Duodenal mucosa (tissue), 2 donors: ENCODE measurements around the gene LPAR3.
A peak's percentile ranks its signal among the peaks of the same experiment; 100 is the strongest.
"Not testable (repeated sequence)": the region's sequence is repeated elsewhere in the genome, so short reads cannot be mapped to it uniquely, and the experiment has no call there.

ENCODE experiments used
- H3K27ac ChIP-seq: one replicate; pipeline ENCODE4 v1.7.0; 2013; ENCODE audit warnings: low read depth, low read length
- H3K27me3 ChIP-seq, 2 donors: one replicate each; pipeline ENCODE4 v1.7.0; 2013; ENCODE audit warnings: low read length in 2 of 2, control low read depth in 1 of 2; ENCODE audit not compliant: insufficient read depth in 2 of 2, control insufficient read depth in 1 of 2
- H3K36me3 ChIP-seq, 2 donors: one replicate each; pipeline ENCODE4 v1.7.0; 2013; ENCODE audit warnings: low read length in 2 of 2, control low read depth in 1 of 2; ENCODE audit not compliant: insufficient read depth in 2 of 2, control insufficient read depth in 1 of 2
- H3K4me1 ChIP-seq, 2 donors: one replicate each; pipeline ENCODE4 v1.7.0; 2013; ENCODE audit warnings: low read length in 2 of 2, control low read depth in 1 of 2; ENCODE audit not compliant: insufficient read depth in 2 of 2, control insufficient read depth in 1 of 2
- H3K4me3 ChIP-seq, 2 donors: one replicate each; pipeline ENCODE4 v1.7.0; 2013; ENCODE audit warnings: low read length in 2 of 2, low read depth in 1 of 2
- H3K9ac ChIP-seq, 2 donors: one replicate each; pipeline ENCODE4 v1.7.0; 2013; ENCODE audit warnings: low read length in 2 of 2, low read depth in 1 of 2
- H3K9me3 ChIP-seq, 2 donors: one replicate each; pipeline ENCODE4 v1.7.0; 2013; ENCODE audit warnings: low read length in 2 of 2, control low read depth in 1 of 2; ENCODE audit not compliant: control insufficient read depth in 1 of 2

Gene LPAR3

GRCh38 chr1:84928979-84929378 lies 36.0 kb upstream of the LPAR3 start:
- H3K27ac ChIP-seq = no peak overlapping the region
- H3K27me3 ChIP-seq = no peaks in the 10 kb centered on the region
- H3K4me3 ChIP-seq = no peak overlapping the region
- no peak overlapping the region for H3K9ac ChIP-seq
- no peaks in the 10 kb centered on the region for H3K36me3 ChIP-seq
- H3K9me3 ChIP-seq = no peaks in the 10 kb centered on the region
- peaks cover 0 to 8% of the 10 kb centered on the region in 2 donors for H3K4me1 ChIP-seq

DNA sequence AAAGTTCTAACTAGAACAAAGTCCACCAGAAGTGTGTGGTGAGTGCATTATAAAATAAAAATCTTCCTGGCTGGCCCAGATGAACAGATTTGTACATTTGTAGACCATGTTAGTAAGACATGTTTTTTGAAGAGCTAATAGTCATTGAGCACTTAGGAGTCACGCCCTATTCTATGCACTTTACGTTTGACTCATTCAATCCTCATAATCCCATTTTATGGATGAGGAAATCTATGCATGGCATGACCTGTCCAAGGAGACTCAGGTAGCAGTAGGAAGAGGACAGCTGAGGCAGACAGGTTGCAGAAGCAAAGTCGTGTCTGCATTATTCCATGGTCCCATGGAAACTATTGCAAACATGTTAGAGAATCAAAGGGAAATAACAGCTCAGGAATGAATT lies 30.3 kb upstream of the LPAR3 start:
- Histone ChIP-seq H3K4me3 (no peak overlapping the region), H3K27me3 (no peaks in the 10 kb centered on the region), H3K27ac (no peak overlapping the region), H3K9ac (no peak overlapping the region), H3K4me1 (no peaks in the 10 kb centered on the region), H3K36me3 (no peaks in the 10 kb centered on the region), H3K9me3 (no peaks in the 10 kb centered on the region)

DNA sequence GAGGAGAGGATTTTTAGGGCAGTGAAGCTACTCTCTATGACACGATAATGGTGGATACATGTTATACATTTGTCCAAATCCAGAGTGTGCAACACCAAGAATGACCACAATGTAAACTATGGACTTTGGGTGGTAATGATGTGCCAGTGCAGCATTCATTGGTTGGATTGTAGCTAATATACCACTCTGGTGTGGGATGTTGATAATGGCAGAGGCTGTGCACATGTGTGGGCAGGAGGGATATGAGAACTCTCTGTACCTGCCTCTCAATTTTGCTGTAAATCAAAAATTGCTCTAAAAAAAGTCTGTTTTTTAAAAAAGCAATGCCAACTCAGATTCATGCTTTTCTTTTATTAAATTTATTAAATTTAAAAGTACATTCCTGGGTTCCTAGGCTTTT lies 27.2 kb upstream of the LPAR3 start:
- H3K27ac ChIP-seq = no peak overlapping the region
- H3K4me3 ChIP-seq = no peak overlapping the region

GRCh38 chr1:84919461-84919970 lies 26.5 kb upstream of the LPAR3 start:
- Histone ChIP-seq H3K27me3 (no peaks in the 10 kb centered on the region), H3K4me3 (no peak overlapping the region), H3K36me3 (no peaks in the 10 kb centered on the region), H3K4me1 (no peaks in the 10 kb centered on the region), H3K9ac (no peak overlapping the region), H3K27ac (no peak overlapping the region), H3K9me3 (no peaks in the 10 kb centered on the region)

More for the DNA sequence above, 27.2 kb upstream of the LPAR3 start:
- no peaks in the 10 kb centered on the region for H3K27me3 ChIP-seq
- H3K4me1 ChIP-seq = no peaks in the 10 kb centered on the region
- no peaks in the 10 kb centered on the region for H3K36me3 ChIP-seq
- no peaks in the 10 kb centered on the region for H3K9me3 ChIP-seq
- H3K9ac ChIP-seq = no peak overlapping the region

DNA sequence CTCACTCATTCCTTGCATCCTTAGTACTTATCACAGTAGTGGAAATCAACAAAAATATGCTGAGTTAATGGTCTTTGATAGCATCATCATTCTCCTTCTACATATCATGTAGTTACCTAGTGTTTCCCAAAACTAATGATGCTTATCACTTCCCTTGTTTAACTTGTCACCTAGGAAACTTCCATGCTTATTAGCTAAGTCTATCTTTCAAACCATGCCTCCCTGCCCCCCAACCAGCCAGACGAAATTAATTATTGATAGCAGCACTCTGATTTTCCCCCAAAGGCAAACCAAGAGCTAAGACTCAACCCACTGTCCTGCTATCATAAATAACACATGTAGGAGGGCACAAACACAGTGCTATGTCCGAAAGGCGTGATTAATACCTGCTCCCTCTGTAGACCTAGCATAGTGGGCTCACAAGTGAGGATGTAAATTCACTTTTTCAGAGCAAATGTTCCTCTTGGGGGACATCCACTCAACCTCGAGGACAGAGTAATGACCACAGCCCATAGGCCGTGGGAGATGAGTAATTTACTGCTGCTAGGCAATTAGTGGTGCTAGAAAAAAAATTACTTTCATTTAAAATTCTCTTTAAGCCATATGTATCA lies 25.8 kb upstream of the LPAR3 start:
- no peak overlapping the region for H3K4me3 ChIP-seq
- H3K4me1 ChIP-seq = no peaks in the 10 kb centered on the region
- H3K27me3 ChIP-seq = no peaks in the 10 kb centered on the region
- no peaks in the 10 kb centered on the region for H3K36me3 ChIP-seq
- no peaks in the 10 kb centered on the region for H3K9me3 ChIP-seq
- no peak overlapping the region for H3K27ac ChIP-seq
- no peak overlapping the region for H3K9ac ChIP-seq

GRCh38 chr1:84916897-84917296 lies 23.9 kb upstream of the LPAR3 start:
- no peaks in the 10 kb centered on the region for H3K9me3 ChIP-seq
- H3K27me3 ChIP-seq = no peaks in the 10 kb centered on the region
- H3K4me3 ChIP-seq = no peak overlapping the region
- H3K9ac ChIP-seq = no peak overlapping the region
- no peaks in the 10 kb centered on the region for H3K36me3 ChIP-seq
- H3K4me1 ChIP-seq = peaks cover 7 to 9% of the 10 kb centered on the region in 2 donors
- H3K27ac ChIP-seq = no peak overlapping the region

- H3K4me3 ChIP-seq = peak overlapping the region in 1 of 2 donors; percentile 19
- H3K27ac ChIP-seq = no peak overlapping the region
- no peak overlapping the region for H3K9ac ChIP-seq
- peaks cover 7 to 9% of the 10 kb centered on the region in 2 donors for H3K4me1 ChIP-seq
- H3K36me3 ChIP-seq = no peaks in the 10 kb centered on the region
- H3K9me3 ChIP-seq = no peaks in the 10 kb centered on the region
- H3K27me3 ChIP-seq = peaks cover 0 to 4% of the 10 kb centered on the region in 2 donors
These were observed 20.5 kb upstream of the LPAR3 start for GRCh38 chr1:84913555-84913892.

- H3K27me3 ChIP-seq = peaks cover 0 to 4% of the 10 kb centered on the region in 2 donors
- H3K36me3 ChIP-seq = no peaks in the 10 kb centered on the region
- H3K4me1 ChIP-seq = peaks cover 7 to 9% of the 10 kb centered on the region in 2 donors
- no peak overlapping the region for H3K27ac ChIP-seq
- no peaks in the 10 kb centered on the region for H3K9me3 ChIP-seq
- no peak overlapping the region for H3K9ac ChIP-seq
- peak overlapping the region in 1 of 2 donors; percentile 19 for H3K4me3 ChIP-seq
These were observed 19.9 kb upstream of the LPAR3 start for GRCh38 chr1:84912726-84913554.

DNA sequence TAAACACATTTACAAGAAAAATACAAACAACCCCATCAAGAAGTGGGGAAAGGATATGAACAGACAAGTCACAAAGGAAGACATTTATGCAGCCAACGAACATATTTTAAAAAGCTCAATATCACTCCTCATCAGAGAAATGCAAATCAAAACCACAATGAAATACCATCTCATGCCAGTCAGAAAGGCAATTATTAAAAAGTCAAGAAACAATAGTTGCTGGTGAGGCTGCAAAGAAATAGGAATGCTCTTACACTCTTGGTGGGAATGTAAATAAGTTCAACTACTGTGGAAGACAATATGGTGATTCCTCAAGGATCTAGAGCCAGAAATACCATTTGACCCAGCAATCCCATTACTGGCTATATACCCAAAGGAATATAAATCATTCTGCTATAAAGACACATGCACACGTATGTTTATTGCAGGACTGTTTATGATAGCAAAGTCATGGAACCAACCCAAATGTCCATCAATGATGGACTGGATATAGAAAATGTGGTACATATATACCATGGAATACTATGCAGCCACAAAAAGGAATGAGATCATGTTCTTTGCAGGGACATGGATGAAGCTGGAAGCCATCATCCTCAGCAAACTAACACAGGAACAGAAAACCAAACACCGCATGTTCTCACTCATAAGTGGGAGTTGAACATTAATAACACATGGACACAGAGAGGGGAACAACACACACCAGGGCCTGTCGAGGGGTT lies 15.9 kb upstream of the LPAR3 start:
- not testable (repeated sequence) for H3K4me3 ChIP-seq, H3K9me3 ChIP-seq, H3K27ac ChIP-seq, H3K9ac ChIP-seq, H3K4me1 ChIP-seq, H3K36me3 ChIP-seq
- H3K27me3 ChIP-seq = peaks cover 0 to 11% of the 10 kb centered on the region in 2 donors
